Spleen (tissue), 11 donors: ENCODE measurements around the gene ULBP2. TPM values are rescaled to one million over a fixed set of nuclear protein-coding genes. Genes with fewer than 3 reads are reported as not detected.
A peak's percentile ranks its signal among the peaks of the same experiment; 100 is the strongest.

Experiments
- DNase-seq: peaks from one replicate; pipeline ENCODE4 v3.0.0-alpha.2; 2020
- H3K27ac ChIP-seq, 8 donors: fragments of 200-600 bp; sonication (generic) in 7 of 8; 1 replicate in 4 of 8; 2 replicates in 4 of 8; pipeline versions ENCODE4 v1.5.0 to v1.8.0; 2016 to 2021; ENCODE audit warnings: inconsistent platforms in 4 of 8, mild to moderate bottlenecking in 4 of 8, moderate library complexity in 1 of 8
- H3K27me3 ChIP-seq, 7 donors: fragments of 200-600 bp; sonication (generic) in 6 of 7; replicated peaks in 1 of 7; 1 replicate in 4 of 7; 2 replicates in 3 of 7; pipeline versions ENCODE4 v1.5.0 to v1.8.0; 2016 to 2021; ENCODE audit warnings: inconsistent platforms in 3 of 7, mild to moderate bottlenecking in 1 of 7
- H3K36me3 ChIP-seq, 6 donors: fragments of 200-600 bp; sonication (generic) in 5 of 6; 1 replicate in 4 of 6; 2 replicates in 2 of 6; pipeline versions ENCODE4 v1.5.0 to v1.8.0; 2016 to 2021; ENCODE audit warnings: inconsistent platforms in 2 of 6
- H3K4me1 ChIP-seq, 6 donors: fragments of 200-600 bp; sonication (generic) in 5 of 6; 1 replicate in 3 of 6; 2 replicates in 3 of 6; pipeline versions ENCODE4 v1.5.0 to v1.8.0; 2016 to 2021; ENCODE audit warnings: inconsistent platforms in 3 of 6
- H3K4me3 ChIP-seq, 8 donors: fragments of 200-600 bp; sonication (generic) in 7 of 8; 1 replicate in 4 of 8; 2 replicates in 4 of 8; pipeline versions ENCODE4 v1.5.0 to v1.8.0; 2016 to 2021; ENCODE audit warnings: inconsistent platforms in 4 of 8, mild to moderate bottlenecking in 4 of 8, moderate library complexity in 2 of 8
- H3K9me3 ChIP-seq, 8 donors: fragments of 200-600 bp; sonication (generic) in 7 of 8; 1 replicate in 4 of 8; 2 replicates in 4 of 8; pipeline versions ENCODE4 v1.5.0 to v1.8.0; 2016 to 2021; ENCODE audit warnings: inconsistent platforms in 4 of 8
- CTCF ChIP-seq, 11 experiments: fragments of 200-600 bp in 7 of 11; fragments of 450-650 bp in 4 of 11; sonication (generic) in 4 of 11; IDR thresholded peaks in 8 of 11; conservative IDR thresholded peaks in 3 of 11; 1 replicate in 7 of 11; 2 replicates in 4 of 11; pipeline versions ENCODE4 v1.4.0 to v1.8.0; 2016 to 2021; ENCODE audit warnings: antibody characterized with exemption in 11 of 11, inconsistent platforms in 4 of 11, mild to moderate bottlenecking in 1 of 11
- POLR2A ChIP-seq, 3 donors: fragments of 450-650 bp; IDR thresholded peaks; one replicate each; pipeline ENCODE4 v1.5.1; 2017; ENCODE audit warnings: antibody characterized with exemption in 3 of 3, mild to moderate bottlenecking in 1 of 3
- POLR2AphosphoS5 ChIP-seq, 3 donors: sonication (generic); formaldehyde crosslinking; IDR thresholded peaks; one replicate each; pipeline ENCODE4 v1.5.1; 2017; ENCODE audit warnings: antibody characterized with exemption in 3 of 3
- WGBS, 5 donors: extraction: QIAGEN DNeasy Blood & Tissue Kit in 3 of 5; methylation state at CpG; one replicate each; pipeline versions ENCODE4 v1.1.5 to v1.1.7; 2013 to 2018; 5-methylcytosine and 5-hydroxymethylcytosine counted together
- intact Hi-C: fragments of 100-400 bp; cut with DNase I; formaldehyde crosslinking; loops from one replicate; pipeline ENCODE4 v1.15.0; 2023; ENCODE audit warnings: low total_unique reads
- polyA plus RNA-seq, 3 donors: library from polyadenylated mRNA; stranded (reverse); fragments of 200-250 nt; gene quantifications; one replicate each; pipeline ENCODE4 v1.2.1, GENCODE V29; 2013
- total RNA-seq, 7 donors: library from RNA; depleted of rRNA in 3 of 7; stranded (reverse); fragments of >200 nt in 3 of 7; fragmentation: NEBNext Ultra II Directional in 4 of 7; extraction: Animal tissue kit (Norgen Biotek cat#: 25700) in 4 of 7; gene quantifications; one replicate each; pipeline versions ENCODE4 v1.1.0 to v1.2.1, GENCODE V29; 2016 to 2021
- donor health status: healthy with polysubstance abuse.
- donor health status: DM: no; HTN: no; CAD: no; lungs with moderate emphysema.
- donor health status: DM: no; HTN: no; CAD: no.
- donor health status: Bipolar disorder and iron deficiency.
- donor health status: healthy.
- donor health status: DM: no; HTN: no; CAD: no.
- donor health status: DM: yes; HTN: yes; CAD: no.

ULBP2 gene
- total and polyA plus RNA-seq, 10 donors = 0.10 to 0.30 (median 0.20) TPM; not detected in 7

GRCh38 chr6:149899486-149899885, 42.3 kb upstream of the ULBP2 start:
- peaks cover 8 to 36% (median 27%) of the 10 kb centered on the region in 6 donors for H3K4me1 ChIP-seq
- no peak overlapping the region for H3K27ac ChIP-seq
- peaks cover 0 to 5% (median 0%) of the 10 kb centered on the region in 7 donors for H3K27me3 ChIP-seq
- H3K9me3 ChIP-seq = no peaks in the 10 kb centered on the region
- no peak overlapping the region for H3K4me3 ChIP-seq
- intact Hi-C loops = no loop called here
- WGBS, 5 donors = 88 to 98% (median 94%) methylated on average over 6 of the region's 6 CpGs
- DNase-seq = no peak
- no peaks in the 10 kb centered on the region for H3K36me3 ChIP-seq
- TF ChIP-seq POLR2AphosphoS5 (IDR thresholded peaks at IDR 0.05) (no peak), CTCF (IDR thresholded peaks at IDR 0.05 in 8 of 11, conservative IDR thresholded peaks at IDR 0.05 in 3 of 11) (no peak), POLR2A (IDR thresholded peaks at IDR 0.05) (no peak)

GRCh38 chr6:149899926-149900619, 41.7 kb upstream of the ULBP2 start:
- no peak overlapping the region for H3K27ac ChIP-seq
- WGBS, 5 donors = 85 to 90% (median 87%) methylated on average over 7 of the region's 7 CpGs
- no peaks in the 10 kb centered on the region for H3K36me3 ChIP-seq
- H3K9me3 ChIP-seq = no peaks in the 10 kb centered on the region
- H3K4me1 ChIP-seq = peaks cover 8 to 32% (median 25%) of the 10 kb centered on the region in 6 donors
- intact Hi-C loops = no loop called here
- no peak overlapping the region for H3K4me3 ChIP-seq
- H3K27me3 ChIP-seq = peaks cover 0 to 2% (median 0%) of the 10 kb centered on the region in 7 donors
- peak; percentile 41 for DNase-seq
- TF ChIP-seq POLR2A (IDR thresholded peaks at IDR 0.05) (no peak), POLR2AphosphoS5 (IDR thresholded peaks at IDR 0.05) (no peak), CTCF (IDR thresholded peaks at IDR 0.05 in 8 of 11, conservative IDR thresholded peaks at IDR 0.05 in 3 of 11) (no peak)

- no peaks in the 10 kb centered on the region for H3K27me3 ChIP-seq
- intact Hi-C loops = no loop called here
- WGBS, 5 donors = 85 to 97% (median 92%) methylated on average over 10 to 11 of the region's 11 CpGs
- no peak overlapping the region for H3K27ac ChIP-seq
- no peaks in the 10 kb centered on the region for H3K36me3 ChIP-seq
- H3K9me3 ChIP-seq = no peaks in the 10 kb centered on the region
- H3K4me3 ChIP-seq = no peak overlapping the region
- no peak for TF ChIP-seq CTCF (IDR thresholded peaks at IDR 0.05 in 8 of 11, conservative IDR thresholded peaks at IDR 0.05 in 3 of 11)
- TF ChIP-seq POLR2AphosphoS5 (IDR thresholded peaks at IDR 0.05) = no peak
- no peak for TF ChIP-seq POLR2A (IDR thresholded peaks at IDR 0.05)
- peak; percentile 70 for DNase-seq
- peaks cover 4 to 29% (median 18%) of the 10 kb centered on the region in 6 donors for H3K4me1 ChIP-seq
Observed at GRCh38 chr6:149900620-149901443, 41.0 kb upstream of the ULBP2 start.
